IPS-18c (cell line): Measurements from ENCODE around the gene KIF14.
"Not testable (repeated sequence)": the region's sequence is repeated elsewhere in the genome, so short reads cannot be mapped to it uniquely, and the experiment has no call there.

ENCODE experiments used
- H3K4me3 ChIP-seq: 2 replicates; pipeline ENCODE4 v1.7.0; 2013; ENCODE audit warnings: low read depth, mild to moderate bottlenecking, low read length, moderate library complexity; ENCODE audit not compliant: insufficient read depth
- H3K9me3 ChIP-seq: one replicate; pipeline ENCODE4 v1.6.1; 2013; ENCODE audit warnings: mild to moderate bottlenecking, low read length, moderate library complexity; ENCODE audit not compliant: control insufficient read depth, insufficient read depth

The KIF14 gene

GRCh38 chr1:200561856-200562214, 58.7 kb downstream of the KIF14 start:
- Histone ChIP-seq H3K4me3 (no peak overlapping the region), H3K9me3 (no peaks in the 10 kb centered on the region)

- H3K4me3 ChIP-seq, result no peak overlapping the region
- H3K9me3 ChIP-seq, result no peaks in the 10 kb centered on the region
Observed at GRCh38 chr1:200558866-200559459, 61.6 kb downstream of the KIF14 start.

GRCh38 chr1:200556002-200556401, 64.5 kb downstream of the KIF14 start:
- H3K4me3 ChIP-seq, result no peak overlapping the region

GRCh38 chr1:200552737-200553136, 67.8 kb downstream of the KIF14 start:
- not testable (repeated sequence) for H3K4me3 ChIP-seq, H3K9me3 ChIP-seq

More at GRCh38 chr1:200556002-200556401, 64.5 kb downstream of the KIF14 start:
- no peaks in the 10 kb centered on the region for H3K9me3 ChIP-seq

GRCh38 chr1:200550367-200550766, 70.2 kb downstream of the KIF14 start:
- no peak overlapping the region for H3K4me3 ChIP-seq
- H3K9me3 ChIP-seq, result no peaks in the 10 kb centered on the region

GRCh38 chr1:200547386-200547785, 73.2 kb downstream of the KIF14 start:
- Histone ChIP-seq H3K4me3 (no peak overlapping the region), H3K9me3 (no peaks in the 10 kb centered on the region)

GRCh38 chr1:200546577-200546976, 74.0 kb downstream of the KIF14 start:
- H3K9me3 ChIP-seq, result no peaks in the 10 kb centered on the region
- no peak overlapping the region for H3K4me3 ChIP-seq

GRCh38 chr1:200542162-200542561, 78.4 kb downstream of the KIF14 start:
- Histone ChIP-seq H3K9me3 (no peaks in the 10 kb centered on the region), H3K4me3 (no peak overlapping the region)

- H3K4me3 ChIP-seq, result no peak overlapping the region
- no peaks in the 10 kb centered on the region for H3K9me3 ChIP-seq
Observed at GRCh38 chr1:200540281-200540680, 80.3 kb downstream of the KIF14 start.

GRCh38 chr1:200538179-200538578, 82.4 kb downstream of the KIF14 start:
- Histone ChIP-seq H3K9me3 (no peaks in the 10 kb centered on the region), H3K4me3 (no peak overlapping the region)

GRCh38 chr1:200535605-200536004, 84.9 kb downstream of the KIF14 start:
- Histone ChIP-seq H3K4me3 (no peak overlapping the region), H3K9me3 (no peaks in the 10 kb centered on the region)

GRCh38 chr1:200530623-200531261, 89.8 kb downstream of the KIF14 start:
- Histone ChIP-seq H3K9me3 (no peaks in the 10 kb centered on the region), H3K4me3 (no peak overlapping the region)

GRCh38 chr1:200528858-200529606, 91.5 kb downstream of the KIF14 start:
- Histone ChIP-seq H3K9me3 (no peaks in the 10 kb centered on the region), H3K4me3 (no peak overlapping the region)

GRCh38 chr1:200527670-200528069, 92.9 kb downstream of the KIF14 start:
- H3K9me3 ChIP-seq, result no peaks in the 10 kb centered on the region

GRCh38 chr1:200526709-200527612, 93.6 kb downstream of the KIF14 start:
- Histone ChIP-seq H3K9me3 (no peaks in the 10 kb centered on the region), H3K4me3 (no peak overlapping the region)

More at GRCh38 chr1:200527670-200528069, 92.9 kb downstream of the KIF14 start:
- no peak overlapping the region for H3K4me3 ChIP-seq

- H3K4me3 ChIP-seq, result no peak overlapping the region
- H3K9me3 ChIP-seq, result no peaks in the 10 kb centered on the region
Observed at GRCh38 chr1:200525090-200525987, 95.2 kb downstream of the KIF14 start.
